HG03575 (cell line): ENCODE data around the gene ABHD16B.
"Not testable (repeated sequence)": the region's sequence is repeated elsewhere in the genome, so short reads cannot be mapped to it uniquely, and the experiment has no call there.

Experiments
- ATAC-seq: cut with Tn5 transposase; IDR thresholded peaks from one replicate; pipeline ENCODE4 v1.9.1; 2021; ENCODE audit not compliant: unreplicated experiment, insufficient number of reproducible peaks, low FRiP score; ENCODE audit errors: extremely low read depth

ABHD16B gene

GRCh38 chr20:63851548-63851943 is 9.8 kb upstream of the ABHD16B start:
- ATAC-seq: not testable (repeated sequence)

GRCh38 chr20:63853733-63854068 is 7.6 kb upstream of the ABHD16B start:
- not testable (repeated sequence) for ATAC-seq

- ATAC-seq: no peak
These were observed 7.1 kb upstream of the ABHD16B start for GRCh38 chr20:63854069-63854765.

- ATAC-seq: no peak
These were observed 6.4 kb upstream of the ABHD16B start for GRCh38 chr20:63854766-63855362.

GRCh38 chr20:63855363-63856097 is 5.8 kb upstream of the ABHD16B start:
- ATAC-seq: no peak

- no peak for ATAC-seq
These were observed 5.2 kb upstream of the ABHD16B start for GRCh38 chr20:63856098-63856511.

GRCh38 chr20:63857764-63858392 is 3.4 kb upstream of the ABHD16B start:
- no peak for ATAC-seq

GRCh38 chr20:63858393-63859165 is 2.7 kb upstream of the ABHD16B start:
- no peak for ATAC-seq

GRCh38 chr20:63859166-63859699 is 2.1 kb upstream of the ABHD16B start:
- no peak for ATAC-seq

GRCh38 chr20:63860325-63861051 is 810 bp upstream of the ABHD16B start:
- no peak for ATAC-seq

- no peak for ATAC-seq
These were observed 943 bp downstream of the ABHD16B start for GRCh38 chr20:63861981-63862901.

- ATAC-seq: no peak
These were observed 1.9 kb downstream of the ABHD16B start for GRCh38 chr20:63863021-63863797.

- ATAC-seq: no peak
These were observed 2.7 kb downstream of the ABHD16B start for GRCh38 chr20:63863798-63864544.

- ATAC-seq: no peak
These were observed 3.3 kb downstream of the ABHD16B start for GRCh38 chr20:63864545-63864977.

- ATAC-seq: no peak
These were observed 3.8 kb downstream of the ABHD16B start, which contains the start of gene TPD52L2 for GRCh38 chr20:63864978-63865640. Gene TPD52L2, plus strand, starts transcription at chr20:63865270. Its CDS starts 96 bp downstream, at chr20:63865366.
